Occipital lobe (tissue), 2 donors: Measurements from ENCODE around the gene RIMBP2. TPM values are rescaled to one million over a fixed set of nuclear protein-coding genes. Genes with fewer than 3 reads are reported as not detected.
A peak's percentile ranks its signal among the peaks of the same experiment; 100 is the strongest.
"Not testable (repeated sequence)": the region's sequence is repeated elsewhere in the genome, so short reads cannot be mapped to it uniquely, and the experiment has no call there.

Experiments used
- DNase-seq: peaks from one replicate; lab custom pipeline; 2025; lab: John Stamatoyannopoulos, UW
- total RNA-seq: library from RNA; depleted of rRNA; stranded (reverse); fragments of >200 nt; gene quantifications from one replicate; pipeline ENCODE4 v1.2.3, GENCODE V29; 2014

RIMBP2 gene, protein sequence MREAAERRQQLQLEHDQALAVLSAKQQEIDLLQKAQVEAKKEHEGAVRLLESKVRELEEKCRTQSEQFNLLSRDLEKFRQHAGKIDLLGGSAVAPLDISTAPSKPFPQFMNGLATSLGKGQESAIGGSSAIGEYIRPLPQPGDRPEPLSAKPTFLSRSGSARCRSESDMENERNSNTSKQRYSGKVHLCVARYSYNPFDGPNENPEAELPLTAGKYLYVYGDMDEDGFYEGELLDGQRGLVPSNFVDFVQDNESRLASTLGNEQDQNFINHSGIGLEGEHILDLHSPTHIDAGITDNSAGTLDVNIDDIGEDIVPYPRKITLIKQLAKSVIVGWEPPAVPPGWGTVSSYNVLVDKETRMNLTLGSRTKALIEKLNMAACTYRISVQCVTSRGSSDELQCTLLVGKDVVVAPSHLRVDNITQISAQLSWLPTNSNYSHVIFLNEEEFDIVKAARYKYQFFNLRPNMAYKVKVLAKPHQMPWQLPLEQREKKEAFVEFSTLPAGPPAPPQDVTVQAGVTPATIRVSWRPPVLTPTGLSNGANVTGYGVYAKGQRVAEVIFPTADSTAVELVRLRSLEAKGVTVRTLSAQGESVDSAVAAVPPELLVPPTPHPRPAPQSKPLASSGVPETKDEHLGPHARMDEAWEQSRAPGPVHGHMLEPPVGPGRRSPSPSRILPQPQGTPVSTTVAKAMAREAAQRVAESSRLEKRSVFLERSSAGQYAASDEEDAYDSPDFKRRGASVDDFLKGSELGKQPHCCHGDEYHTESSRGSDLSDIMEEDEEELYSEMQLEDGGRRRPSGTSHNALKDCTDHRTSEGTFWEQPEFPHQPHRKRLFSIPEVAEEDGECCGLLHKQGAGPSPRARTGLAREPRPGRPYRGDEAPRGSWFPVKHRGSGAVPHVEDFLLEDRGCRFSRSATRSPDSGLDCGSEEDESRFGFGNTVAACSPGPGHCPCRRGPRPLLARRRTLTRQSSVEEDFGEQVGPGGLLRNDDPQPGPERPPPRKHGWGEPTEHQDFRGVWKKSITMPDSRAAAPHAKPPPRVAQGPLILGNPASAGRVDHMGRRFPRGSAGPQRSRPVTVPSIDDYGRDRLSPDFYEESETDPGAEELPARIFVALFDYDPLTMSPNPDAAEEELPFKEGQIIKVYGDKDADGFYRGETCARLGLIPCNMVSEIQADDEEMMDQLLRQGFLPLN (N-terminal part only)
- 39.5 TPM for total RNA-seq

- DNase-seq, result peak; percentile 78
These were observed at the start of gene RIMBP2 for GRCh38 chr12:130715998-130716968. TSS of gene RIMBP2 (minus strand) at chr12:130716299. CDS start at chr12:130479013, 237,286 bp downstream.

- DNase-seq, result no peak
These were observed 49.1 kb upstream of the RIMBP2 start for GRCh38 chr12:130765186-130765659.

DNA sequence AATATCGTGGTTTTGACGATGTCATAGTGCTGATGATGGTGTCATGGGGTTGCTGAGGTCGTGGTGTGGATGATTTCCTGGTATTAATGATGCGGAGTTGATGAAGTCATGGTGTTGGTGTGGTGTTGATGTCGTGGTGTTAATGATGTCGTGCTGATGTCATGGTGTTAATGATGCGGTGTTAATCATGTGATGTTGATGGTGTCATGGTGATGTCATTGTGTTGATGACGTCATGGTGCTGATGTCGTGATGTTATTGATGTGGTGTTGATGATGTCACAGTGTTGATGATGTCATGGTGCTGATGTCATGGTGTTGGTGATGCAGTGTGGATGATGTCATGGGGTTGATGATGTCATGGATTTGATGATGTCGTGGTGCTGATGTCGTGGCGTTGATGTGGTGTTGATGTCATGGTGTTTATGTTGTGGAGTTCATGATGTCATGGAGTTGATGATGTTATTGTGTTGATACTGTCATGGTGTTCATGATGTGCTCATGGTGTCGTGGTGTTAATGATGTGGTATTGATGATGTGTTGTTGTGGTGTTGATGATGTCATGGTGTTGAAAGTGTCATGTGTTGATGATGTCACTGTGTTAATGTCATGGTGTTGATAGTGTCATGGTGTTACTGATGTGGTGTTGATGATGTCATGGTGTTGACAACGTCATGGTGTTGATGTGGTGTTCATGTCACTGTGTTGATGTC, 48.5 kb upstream of the RIMBP2 start:
- DNase-seq, result no peak

- DNase-seq, result no peak
These were observed 48.0 kb upstream of the RIMBP2 start for GRCh38 chr12:130764073-130764472.

- no peak for DNase-seq
These were observed 46.2 kb upstream of the RIMBP2 start for GRCh38 chr12:130762319-130762675.

DNA sequence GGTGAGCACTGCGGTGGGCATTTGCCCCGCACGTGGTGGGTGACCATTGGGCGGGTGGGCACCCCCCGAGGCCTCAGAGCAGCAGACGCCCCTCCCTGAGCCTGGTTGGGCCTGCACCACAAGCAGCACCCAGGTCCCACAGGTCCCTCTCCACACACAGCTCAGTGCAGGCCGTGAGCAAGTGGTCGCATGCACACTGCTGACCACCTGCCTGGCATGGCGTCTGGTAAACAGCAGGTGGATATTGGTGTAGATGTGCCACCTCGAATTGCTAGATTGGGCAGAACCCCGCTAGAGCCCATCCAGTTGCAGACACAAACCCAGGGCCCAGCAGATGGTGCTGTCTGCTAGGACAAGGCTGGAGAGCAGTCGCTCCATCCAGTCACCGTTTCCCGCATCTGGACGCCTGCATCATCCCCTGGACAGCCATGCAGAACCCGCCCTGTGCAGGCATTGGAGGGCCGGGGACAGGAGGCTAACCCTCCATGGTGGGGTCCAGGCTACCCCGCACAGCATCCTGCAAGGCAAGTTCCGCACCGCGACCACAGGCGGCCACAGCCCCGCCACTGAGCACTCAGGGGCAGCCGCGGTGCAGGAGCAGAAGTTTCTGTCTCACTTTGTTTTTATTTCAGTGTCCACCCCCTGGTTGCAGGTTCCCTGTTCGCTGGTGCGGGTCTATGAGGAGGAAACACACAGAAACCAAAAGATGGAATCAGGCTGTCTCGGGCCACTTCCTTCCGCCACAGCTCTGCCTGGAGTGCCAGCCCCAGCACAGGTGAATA, 45.6 kb upstream of the RIMBP2 start:
- peak; percentile 54 for DNase-seq

- no peak for DNase-seq
These were observed 38.3 kb upstream of the RIMBP2 start for GRCh38 chr12:130754234-130754901.

DNA sequence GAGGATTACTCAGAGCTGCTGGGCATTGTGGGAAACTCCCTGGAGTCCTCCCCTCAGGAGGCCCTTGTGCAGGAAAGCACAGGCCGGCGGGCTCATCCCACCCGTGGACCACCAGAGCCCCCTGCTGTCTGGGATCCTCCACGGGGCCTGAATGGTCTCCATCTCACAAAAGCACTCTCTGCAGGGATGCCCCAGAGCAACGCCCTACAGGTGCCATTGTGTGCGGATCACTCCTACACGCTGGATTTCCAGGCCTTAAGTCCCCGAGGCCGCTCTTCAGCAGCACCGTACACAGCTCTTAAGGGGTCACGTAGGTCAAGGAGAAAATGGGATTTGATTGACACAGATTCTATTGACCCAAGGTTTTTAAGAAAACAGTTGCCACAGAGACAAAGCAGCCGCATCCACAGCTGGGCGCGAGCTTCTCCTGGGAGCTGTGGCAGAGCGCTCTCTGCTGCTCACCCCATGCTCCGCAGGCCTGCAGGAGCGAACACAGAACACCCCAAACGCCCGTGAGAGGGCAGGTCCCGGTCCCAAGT, 36.7 kb upstream of the RIMBP2 start:
- no peak for DNase-seq

- DNase-seq, result not testable (repeated sequence)
These were observed 35.9 kb upstream of the RIMBP2 start for GRCh38 chr12:130752037-130752436.

DNA sequence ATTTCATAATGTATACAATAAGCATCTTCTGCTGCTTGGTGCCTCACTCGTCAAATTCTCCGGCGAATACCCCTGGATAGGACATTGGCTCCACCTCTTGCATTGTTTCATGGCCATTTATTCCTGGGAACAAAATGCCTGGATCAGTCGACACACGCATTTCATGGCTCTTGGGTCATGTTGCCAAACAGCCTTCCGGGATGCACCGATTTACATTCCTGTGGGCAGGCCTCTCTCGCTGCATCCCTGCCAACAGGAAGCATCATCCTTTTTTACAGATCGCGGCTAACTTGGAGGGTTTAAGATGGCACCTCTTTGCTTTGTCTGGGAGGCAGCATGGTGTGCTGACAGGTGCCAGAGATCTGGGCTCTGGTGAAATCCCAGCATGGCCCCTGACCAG, 32.7 kb upstream of the RIMBP2 start:
- DNase-seq, result peak; percentile 6

- peak; percentile 73 for DNase-seq
These were observed 32.0 kb upstream of the RIMBP2 start for GRCh38 chr12:130747867-130748740.

DNA sequence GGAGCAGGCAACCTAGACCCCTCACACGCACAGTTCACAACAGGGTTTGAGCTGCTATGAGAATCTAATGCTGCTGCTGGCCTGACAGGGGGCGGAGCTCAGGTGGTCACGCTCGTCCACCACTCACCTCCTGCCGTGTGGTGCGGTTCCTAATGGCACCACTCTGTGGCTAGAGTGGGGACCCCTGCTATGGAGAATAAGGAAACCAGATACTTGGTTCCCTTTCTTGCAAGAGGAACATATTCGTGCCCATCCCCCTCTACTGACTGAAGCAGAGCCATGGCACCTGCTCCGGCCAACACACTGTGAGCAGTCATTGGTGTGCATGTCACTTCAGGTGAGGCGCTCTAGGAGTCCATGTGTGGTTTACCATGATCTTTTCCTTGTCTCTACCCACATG, 30.4 kb upstream of the RIMBP2 start:
- DNase-seq, result no peak

GRCh38 chr12:130745921-130746320, 29.8 kb upstream of the RIMBP2 start:
- DNase-seq, result no peak

- DNase-seq, result no peak
These were observed 28.2 kb upstream of the RIMBP2 start for GRCh38 chr12:130744274-130744673.

DNA sequence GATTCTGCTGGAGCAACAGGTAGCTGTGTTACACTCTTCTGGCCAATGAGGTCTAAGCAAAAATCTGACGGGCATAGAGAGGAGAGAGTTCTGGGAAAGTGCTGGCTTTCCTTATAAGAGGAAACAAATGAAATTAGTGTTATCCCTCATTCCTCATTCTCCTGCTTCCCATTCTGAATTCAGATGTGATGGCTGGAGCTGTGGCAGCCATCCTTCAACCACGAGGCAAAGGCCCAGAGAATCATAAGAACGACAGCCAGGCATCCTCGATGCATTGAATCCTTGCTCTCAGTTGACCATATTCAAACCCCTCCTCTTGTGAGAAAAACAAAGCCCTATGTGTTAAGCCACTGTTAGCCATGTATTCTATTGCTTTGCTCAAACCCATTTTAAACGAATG, 27.5 kb upstream of the RIMBP2 start:
- no peak for DNase-seq

DNA sequence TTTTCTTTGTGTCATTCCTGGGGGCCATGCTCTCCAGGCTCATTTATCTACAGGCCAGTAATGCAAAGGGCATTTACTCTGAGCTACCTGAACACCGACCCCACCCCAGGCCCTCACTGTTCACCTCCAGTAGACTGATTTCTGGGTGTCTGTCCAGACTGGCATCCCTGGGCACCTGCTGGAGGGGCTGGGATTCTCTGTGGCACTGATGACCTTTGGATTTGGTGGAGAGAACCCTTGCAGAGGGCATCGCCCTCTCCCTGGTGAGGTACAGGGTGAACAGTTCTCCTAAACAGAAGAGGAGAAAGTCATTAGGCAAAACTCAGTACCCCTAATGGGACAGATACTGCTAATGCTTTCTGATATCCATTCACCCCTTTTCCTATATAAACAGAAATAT, 27.1 kb upstream of the RIMBP2 start:
- no peak for DNase-seq

- no peak for DNase-seq
These were observed 26.6 kb upstream of the RIMBP2 start for GRCh38 chr12:130742716-130743115.
